Sciatic nerve (tissue), 2 donors: ENCODE results near the gene CXorf38. TPM values are rescaled to one million over a fixed set of nuclear protein-coding genes. Genes with fewer than 3 reads are reported as not detected.

Source experiments
- ATAC-seq: fragments of 200-7000 bp; cut with Tn5 transposase; one replicate; pipeline ENCODE4 v1.9.1; 2020; ENCODE audit warnings: mild to moderate bottlenecking, moderate library complexity
- DNase-seq: peaks from one replicate; pipeline ENCODE4 v3.0.0-alpha.2; 2020; ENCODE audit warnings: low spot score
- intact Hi-C: fragments of 100-400 bp; cut with DNase I; formaldehyde crosslinking; loops from one replicate; pipeline ENCODE4 v1.14.2; 2022
- total RNA-seq: library from RNA; stranded (reverse); fragmentation: NEBNext Ultra II Directional; extraction: Animal tissue kit (Norgen Biotek cat#: 25700); gene quantifications from one replicate; pipeline ENCODE4 v1.2.1, GENCODE V29; 2021
- donor health status: DM: no; HTN: no; CAD: no.
- donor health status: DM: no; HTN: no; CAD: no.

The CXorf38 gene
- total RNA-seq, 1 donor from 2014 or later, result 14.0 TPM

- DNase-seq, result no peak
- no peak for ATAC-seq
- intact Hi-C loops, result no loop called here
These were observed 67.3 kb downstream of the CXorf38 start for GRCh38 chrX:40579900-40580536.

GRCh38 chrX:40579141-40579540 lies 68.2 kb downstream of the CXorf38 start:
- no peak for ATAC-seq
- intact Hi-C loops, result no loop called here
- DNase-seq, result no peak

DNA sequence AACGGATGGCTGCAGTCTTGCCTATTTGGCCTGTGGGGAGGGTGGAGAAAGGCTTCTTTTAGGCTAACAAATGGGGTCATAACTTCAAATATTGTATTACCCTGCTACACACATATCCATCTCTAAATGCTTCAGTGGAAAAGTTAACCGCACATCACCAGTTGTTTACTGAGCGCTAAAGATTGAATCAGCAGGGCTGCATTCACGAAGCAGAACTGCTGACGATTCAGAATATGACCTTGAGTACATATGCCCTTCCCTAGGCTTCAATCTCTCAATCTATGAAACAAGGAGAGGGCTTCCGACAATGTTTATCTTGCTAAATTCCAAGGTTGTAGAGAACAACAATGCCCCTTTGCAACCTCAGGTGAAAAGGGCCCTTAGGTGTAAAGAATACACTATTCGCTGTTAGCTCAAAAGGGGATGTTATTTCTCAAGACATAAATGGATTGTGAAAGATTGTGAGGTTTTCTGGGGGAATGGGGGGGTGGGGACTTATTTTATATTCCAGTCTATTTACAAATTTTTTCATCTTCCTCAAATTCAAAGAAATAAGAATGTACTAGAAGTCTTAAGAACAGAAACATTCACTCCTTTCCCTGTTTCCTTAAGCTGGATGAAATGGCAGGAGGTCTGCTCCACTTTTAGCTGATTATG lies 69.2 kb downstream of the CXorf38 start:
- no peak for DNase-seq
- intact Hi-C loops, result no loop called here
- no peak for ATAC-seq

Other genes with a start within 250 kb of the CXorf38 start
- gene ATP6AP2, start 66.6 kb downstream of the CXorf38 start, total RNA-seq, result 103 TPM
- gene MPC1L, start 24.1 kb downstream of the CXorf38 start, total RNA-seq, result not detected
- 47.0 TPM for gene MED14, start 88.0 kb upstream of the CXorf38 start, total RNA-seq